HG03342 (cell line): Measurements from ENCODE around the gene SLC35D2.
"Not testable (repeated sequence)": the region's sequence is repeated elsewhere in the genome, so short reads cannot be mapped to it uniquely, and the experiment has no call there.

Experiments
- ATAC-seq: cut with Tn5 transposase; IDR thresholded peaks from one replicate; pipeline ENCODE4 v1.9.1; 2021; ENCODE audit warnings: mild to moderate bottlenecking, moderate library complexity; ENCODE audit not compliant: unreplicated experiment

The SLC35D2 gene

GRCh38 chr9:96400132-96400910, 16.8 kb upstream of the SLC35D2 start:
- no peak for ATAC-seq

GRCh38 chr9:96399325-96399633, 15.8 kb upstream of the SLC35D2 start:
- no peak for ATAC-seq

GRCh38 chr9:96398582-96399324, 15.2 kb upstream of the SLC35D2 start:
- no peak for ATAC-seq

GRCh38 chr9:96395964-96396363, 12.5 kb upstream of the SLC35D2 start:
- no peak for ATAC-seq

GRCh38 chr9:96394832-96395496, 11.5 kb upstream of the SLC35D2 start:
- no peak for ATAC-seq

GRCh38 chr9:96392263-96392662, 8.8 kb upstream of the SLC35D2 start:
- no peak for ATAC-seq

GRCh38 chr9:96391021-96391765, 7.7 kb upstream of the SLC35D2 start:
- ATAC-seq: no peak

GRCh38 chr9:96388144-96388543, 4.6 kb upstream of the SLC35D2 start:
- ATAC-seq: no peak

GRCh38 chr9:96386157-96386556, 2.6 kb upstream of the SLC35D2 start:
- no peak for ATAC-seq

- no peak for ATAC-seq
Observed at GRCh38 chr9:96382839-96383164, 709 bp downstream of the SLC35D2 start.

GRCh38 chr9:96382175-96382574, 1.3 kb downstream of the SLC35D2 start:
- no peak for ATAC-seq

GRCh38 chr9:96381696-96382095, 1.8 kb downstream of the SLC35D2 start:
- no peak for ATAC-seq

- no peak for ATAC-seq
Observed at GRCh38 chr9:96381125-96381524, 2.4 kb downstream of the SLC35D2 start.

- no peak for ATAC-seq
Observed at GRCh38 chr9:96379461-96379860, 4.0 kb downstream of the SLC35D2 start.

GRCh38 chr9:96378187-96378586, 5.3 kb downstream of the SLC35D2 start:
- ATAC-seq: no peak

GRCh38 chr9:96376891-96377874, 6.3 kb downstream of the SLC35D2 start:
- no peak for ATAC-seq

- not testable (repeated sequence) for ATAC-seq
Observed at GRCh38 chr9:96375507-96375906, 8.0 kb downstream of the SLC35D2 start.

GRCh38 chr9:96367943-96368342, 15.6 kb downstream of the SLC35D2 start:
- ATAC-seq: no peak

- ATAC-seq: no peak
Observed at GRCh38 chr9:96363175-96363967, 20.1 kb downstream of the SLC35D2 start.
